SW480 (cell line): Measurements from ENCODE around the gene CIITA.
"Not testable (repeated sequence)": the region's sequence is repeated elsewhere in the genome, so short reads cannot be mapped to it uniquely, and the experiment has no call there.

ENCODE experiments used
- DNase-seq: peaks from one replicate; pipeline ENCODE4 v3.0.0-alpha.2; 2016; ENCODE audit warnings: low spot score

Gene CIITA

DNA sequence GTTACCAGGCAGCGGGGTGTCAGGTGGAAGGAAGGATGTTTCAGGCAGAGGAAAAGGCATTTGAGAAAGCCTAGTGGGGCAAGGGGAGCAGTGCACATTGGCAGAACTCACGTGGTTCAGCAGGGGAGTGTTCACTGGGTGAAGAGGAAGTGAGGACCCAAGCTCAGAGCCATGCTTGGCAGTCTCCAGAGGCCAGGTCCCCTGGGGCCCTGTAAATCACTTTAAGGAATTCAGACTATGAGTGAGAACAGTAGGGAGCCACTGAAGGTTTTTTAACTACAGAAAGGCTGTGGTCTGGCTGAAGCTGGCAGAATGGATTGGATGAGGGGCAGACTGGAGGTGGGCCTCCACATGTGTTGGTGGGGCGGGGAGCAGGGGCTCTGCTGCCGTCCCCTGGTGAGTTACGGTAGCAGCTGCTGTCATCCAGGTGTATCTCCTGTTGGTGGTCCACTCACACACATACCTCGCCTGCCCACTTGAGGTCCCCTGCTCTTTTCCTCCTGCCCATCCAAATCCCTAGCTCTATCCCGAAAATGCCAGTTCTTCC, 72.5 kb downstream of the CIITA start:
- no peak for DNase-seq

DNA sequence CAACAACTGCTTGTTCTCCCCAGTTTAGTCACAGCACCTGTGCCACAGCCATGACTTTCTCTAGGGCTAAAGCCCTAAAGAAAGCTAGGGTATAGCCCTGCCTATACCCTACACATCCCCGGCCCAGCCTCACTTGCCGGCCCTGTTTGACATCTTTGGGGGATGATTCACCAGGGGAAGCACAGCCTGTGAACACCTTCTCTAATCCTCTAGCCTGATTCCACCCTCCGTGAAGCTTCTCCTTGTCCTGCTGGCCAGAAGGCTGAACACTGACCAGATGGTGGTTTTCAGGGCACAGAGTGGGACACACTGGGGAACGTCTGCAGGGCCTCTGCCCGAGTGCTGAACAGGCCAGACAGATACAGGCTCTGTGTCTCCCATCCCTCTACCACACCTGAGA, 73.4 kb downstream of the CIITA start:
- no peak for DNase-seq

DNA sequence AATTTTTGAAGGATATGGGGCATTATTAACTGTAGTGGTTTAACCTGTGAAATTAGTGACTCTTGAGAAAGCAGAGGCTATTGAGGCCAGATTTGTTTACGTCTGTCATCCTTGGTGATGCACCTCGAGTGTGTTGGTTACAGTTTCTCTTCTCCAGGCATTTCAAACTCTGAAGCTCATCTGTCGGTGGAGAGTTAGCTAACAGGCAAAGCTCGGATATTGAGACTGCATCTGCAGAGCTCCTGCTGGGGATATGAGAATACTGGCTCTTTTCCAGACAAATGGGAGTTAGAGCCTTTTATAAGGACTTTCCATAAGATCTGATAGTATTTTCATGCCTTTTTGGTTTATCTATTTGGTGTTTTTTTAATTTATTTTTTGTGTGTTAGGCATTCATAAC, 74.0 kb downstream of the CIITA start:
- DNase-seq, result no peak

- no peak for DNase-seq
Observed at GRCh38 chr16:10954903-10955302, 77.9 kb downstream of the CIITA start.

DNA sequence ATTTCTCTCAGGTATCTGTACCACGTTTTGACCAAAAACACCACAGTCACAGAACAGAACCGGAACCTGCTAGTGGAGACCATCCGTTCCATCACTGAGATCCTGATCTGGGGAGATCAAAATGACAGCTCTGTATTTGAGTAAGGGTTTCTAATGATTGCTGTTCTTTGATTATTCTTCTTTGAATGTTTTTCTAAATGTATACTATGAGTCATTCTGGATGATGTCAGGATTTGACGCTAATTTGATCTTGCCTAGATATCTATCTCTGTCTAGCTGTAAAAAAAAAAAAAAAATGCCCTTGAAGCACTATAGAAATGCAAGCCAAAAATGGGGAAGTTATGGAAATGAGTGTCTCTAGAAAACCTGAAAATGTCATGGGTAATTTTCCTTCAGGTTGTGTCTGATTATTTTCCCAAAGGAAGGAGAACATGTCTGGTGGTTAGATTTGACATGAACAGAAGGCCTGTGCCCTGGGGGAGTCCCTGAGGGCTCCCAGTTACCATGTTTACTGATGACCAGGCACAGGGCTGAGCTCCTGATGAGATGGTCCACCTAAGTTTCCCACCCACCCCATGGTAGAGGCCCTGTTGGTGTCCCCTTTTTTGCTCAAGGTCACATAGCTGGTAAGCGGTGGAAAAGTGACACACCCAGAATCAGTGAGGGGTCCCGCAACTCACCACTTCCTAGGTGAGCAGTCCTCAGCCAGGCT, 80.9 kb downstream of the CIITA start:
- no peak for DNase-seq

- DNase-seq, result no peak
Observed at GRCh38 chr16:10959161-10959560, 82.2 kb downstream of the CIITA start.

DNA sequence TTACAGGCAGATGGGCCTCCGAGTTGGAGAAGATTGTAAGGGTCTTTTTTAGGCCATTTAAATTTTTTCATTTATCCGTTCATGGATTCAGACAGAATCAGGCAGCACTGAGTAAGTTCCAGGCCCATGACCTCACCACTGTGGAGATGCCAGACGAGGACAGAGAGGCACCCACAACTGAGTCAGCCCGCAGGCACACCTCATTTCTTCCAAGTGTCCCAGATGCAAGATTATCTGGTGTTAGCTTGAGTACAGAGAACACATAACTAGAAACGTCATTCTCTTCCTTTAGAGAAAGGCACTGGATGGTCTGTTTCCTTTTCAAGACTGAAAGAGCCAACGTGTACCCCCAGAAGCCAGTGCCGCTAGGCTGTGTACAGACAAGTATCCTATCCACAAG, 84.2 kb downstream of the CIITA start:
- no peak for DNase-seq

GRCh38 chr16:10964039-10964890, 87.3 kb downstream of the CIITA start:
- DNase-seq, result peak; percentile 87

DNA sequence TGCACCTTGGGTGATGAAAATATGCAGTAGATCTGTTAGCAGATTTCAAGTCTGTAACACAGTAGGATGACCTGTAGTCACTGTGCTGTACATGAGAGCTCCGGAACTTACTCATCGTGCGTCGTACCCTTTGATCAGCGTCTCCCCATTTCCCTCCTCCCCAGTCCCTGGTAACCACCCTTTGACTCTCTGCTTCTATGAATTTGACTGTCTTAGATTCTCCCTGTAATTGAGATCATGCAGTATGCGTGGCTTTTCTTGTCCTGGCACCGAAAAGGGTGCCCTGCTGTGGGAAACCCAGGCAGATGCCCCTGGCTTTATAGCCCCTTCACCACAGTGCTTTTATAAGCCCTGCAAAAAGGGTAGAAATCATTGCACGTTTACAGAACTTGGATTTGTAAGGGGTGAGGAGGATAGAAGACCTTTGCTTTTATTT, 87.9 kb downstream of the CIITA start:
- DNase-seq, result peak; percentile 70

- no peak for DNase-seq
Observed at GRCh38 chr16:10965440-10966061, 88.5 kb downstream of the CIITA start.

DNA sequence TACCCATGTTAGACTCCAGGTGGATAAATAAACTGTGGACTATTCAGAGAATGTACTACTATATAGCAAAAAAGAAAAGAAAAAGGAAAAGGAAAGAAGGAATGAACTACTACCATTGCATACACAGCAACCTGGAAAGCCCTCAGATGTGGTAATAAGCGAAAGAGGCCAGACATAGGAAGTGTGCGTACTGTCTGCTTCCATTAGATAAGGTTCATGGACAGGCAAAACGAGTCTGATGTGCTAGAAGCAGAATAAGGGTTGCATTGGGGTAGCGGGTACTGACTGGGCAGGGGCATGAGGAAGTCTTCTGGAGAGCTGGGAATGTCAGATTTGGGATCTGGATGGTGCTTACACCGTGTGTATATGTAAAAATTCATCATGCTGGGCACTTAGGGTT, 89.1 kb downstream of the CIITA start:
- DNase-seq, result no peak

DNA sequence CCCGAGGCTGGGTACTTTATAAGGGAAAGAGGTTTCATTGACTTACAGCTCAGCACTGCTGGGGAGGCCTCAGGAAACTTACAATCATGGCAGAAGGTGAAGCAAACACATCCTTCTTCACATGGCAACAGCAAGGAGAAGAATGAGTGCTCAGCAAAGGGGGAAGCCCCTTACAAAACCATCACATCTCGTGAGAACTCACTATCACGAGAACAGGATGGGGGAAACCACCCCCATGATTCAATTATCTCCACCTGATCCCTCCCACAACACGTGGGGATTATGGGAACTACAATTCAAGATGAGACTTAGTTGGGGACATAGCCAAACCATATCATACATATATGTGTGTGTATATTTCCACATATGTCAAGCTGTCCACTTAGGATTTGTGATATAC, 89.6 kb downstream of the CIITA start:
- DNase-seq, result not testable (repeated sequence)

GRCh38 chr16:10967986-10968385, 91.0 kb downstream of the CIITA start:
- DNase-seq, result no peak

GRCh38 chr16:10968498-10968897, 91.5 kb downstream of the CIITA start:
- no peak for DNase-seq

GRCh38 chr16:10969615-10970014, 92.6 kb downstream of the CIITA start:
- DNase-seq, result no peak

DNA sequence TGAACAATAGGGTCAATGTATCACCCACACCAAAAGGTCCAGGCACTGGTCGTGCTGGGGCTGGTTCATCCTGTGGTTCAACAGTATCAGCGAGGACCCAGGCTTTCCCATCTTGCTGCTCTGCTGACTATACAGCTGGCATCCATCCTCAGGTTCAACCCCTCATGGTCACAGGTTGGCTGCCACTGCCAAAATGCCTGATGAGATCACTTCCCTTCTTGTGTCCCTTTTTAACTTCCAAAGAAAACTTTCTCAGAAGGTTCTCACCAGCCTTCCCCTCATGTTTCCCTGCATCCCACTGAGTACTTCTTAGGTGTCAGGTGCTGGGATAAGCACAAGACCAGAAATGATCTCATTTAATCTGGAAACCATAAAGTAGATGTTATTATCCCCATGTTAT, 93.1 kb downstream of the CIITA start:
- no peak for DNase-seq

DNA sequence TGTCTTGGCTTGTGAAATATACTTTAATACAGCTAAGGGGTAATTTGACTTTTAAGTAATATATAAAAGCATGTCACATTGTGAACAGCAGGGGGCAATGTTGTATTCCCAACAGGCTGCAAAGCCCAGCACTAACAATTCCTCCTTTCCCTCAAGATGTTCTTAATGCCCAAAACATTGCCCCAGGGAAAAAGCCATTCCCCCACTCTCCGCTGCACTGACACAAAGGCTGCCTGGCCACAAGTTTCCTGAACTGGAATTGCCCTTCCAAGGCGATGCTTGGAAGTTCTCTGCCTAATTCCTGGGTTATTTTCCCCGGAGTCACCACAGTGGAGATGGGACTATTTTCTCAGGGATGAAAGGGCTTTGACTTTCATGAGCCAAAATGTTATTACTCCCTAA, 94.6 kb downstream of the CIITA start:
- peak; percentile 63 for DNase-seq

- DNase-seq, result no peak
Observed at GRCh38 chr16:10972108-10972818, 95.3 kb downstream of the CIITA start.

- DNase-seq, result no peak
Observed at GRCh38 chr16:10972819-10973464, 95.9 kb downstream of the CIITA start.

DNA sequence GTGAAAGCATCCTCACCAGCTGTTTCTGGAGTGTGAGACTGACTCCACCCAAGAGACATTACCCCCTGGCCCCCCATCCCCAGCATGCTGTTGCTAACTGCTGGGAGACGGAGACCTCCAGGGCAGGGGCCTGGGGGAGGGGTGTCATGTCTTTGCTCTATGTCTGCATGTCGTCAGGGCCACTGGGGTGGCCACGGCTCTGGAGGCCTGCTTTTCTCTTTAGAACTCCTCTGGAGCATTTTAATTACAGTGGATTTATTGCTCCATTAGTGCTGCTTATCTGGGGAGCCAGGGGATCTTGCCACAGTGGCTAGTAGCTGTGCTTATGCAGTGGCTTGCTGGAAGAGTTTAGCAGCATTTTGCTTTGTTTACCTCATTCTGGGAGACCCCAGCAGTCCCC, 99.6 kb downstream of the CIITA start:
- DNase-seq, result no peak

DNA sequence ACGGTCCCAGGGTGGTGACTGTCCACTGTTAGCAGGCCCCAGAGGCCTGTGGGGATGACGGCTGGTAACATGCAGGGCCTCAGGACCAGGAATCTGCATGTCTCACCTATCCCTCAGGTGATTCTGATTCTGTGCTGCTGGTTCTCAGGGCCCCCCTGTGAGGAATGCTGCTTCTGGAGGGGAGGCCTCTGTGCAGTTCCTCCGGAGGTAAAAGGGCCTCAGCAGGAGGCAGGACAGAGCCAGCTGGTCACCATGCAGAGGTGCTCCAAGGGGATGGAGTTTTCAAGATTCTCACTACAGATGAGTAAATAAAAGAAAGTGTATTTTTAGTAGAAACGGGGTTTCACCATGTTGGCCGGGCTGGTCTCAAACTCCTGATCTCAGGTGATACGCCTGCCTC, 101.1 kb downstream of the CIITA start:
- no peak for DNase-seq
